OCI-LY1 (cell line): Measurements from ENCODE around the gene SERPINB1.
"Not testable (repeated sequence)": the region's sequence is repeated elsewhere in the genome, so short reads cannot be mapped to it uniquely, and the experiment has no call there.

Experiments used
- CTCF ChIP-seq: fragments of 200-600 bp; sonication (generic), shearing (Covaris generic); IDR thresholded peaks from 2 replicates; pipeline ENCODE4 v1.5.1; 2017; ENCODE audit warnings: mild to moderate bottlenecking, antibody characterized with exemption, low read length, moderate library complexity, mixed read lengths
- EZH2 ChIP-seq: fragments of 200-600 bp; sonication (generic), shearing (Covaris generic); IDR thresholded peaks from 2 replicates; pipeline ENCODE4 v1.8.0; 2017; ENCODE audit warnings: borderline replicate concordance, mixed run types, mild to moderate bottlenecking, antibody characterized with exemption, low read length, moderate library complexity, mixed read lengths

GRCh38 chr6:2860706-2861059 is 19.0 kb upstream of the SERPINB1 start:
- not testable (repeated sequence) for TF ChIP-seq CTCF, EZH2
